ENCODE measurements around the gene LPP. TPM values are rescaled to one million over a fixed set of nuclear protein-coding genes. Genes with fewer than 3 reads are reported as not detected.
"Not testable (repeated sequence)": the region's sequence is repeated elsewhere in the genome, so short reads cannot be mapped to it uniquely, and the experiment has no call there.

The LPP gene
- total RNA-seq, 2 experiments from 2014 or later: 13.4 to 16.5 TPM

DNA sequence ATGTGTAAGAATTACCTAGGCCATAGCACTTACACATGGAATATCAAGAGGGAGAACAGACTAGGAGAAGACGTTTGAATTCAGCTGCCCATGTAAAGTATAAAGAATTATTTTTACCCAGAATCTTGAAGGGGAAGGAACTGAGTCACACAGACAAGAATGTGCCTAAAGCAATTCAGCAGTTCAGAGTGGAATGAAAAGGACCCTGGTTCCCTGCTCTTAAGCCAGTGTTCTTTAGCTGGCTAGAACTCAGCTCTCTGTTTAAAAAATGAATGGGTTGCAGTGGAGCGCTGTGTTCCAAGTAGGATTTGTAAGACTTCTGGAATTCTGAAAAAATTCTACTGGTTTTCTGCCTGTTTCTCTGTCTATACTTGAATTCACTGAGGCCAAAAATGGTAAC lies 440.2 kb downstream of the LPP start:
- ChIA-PET POLR2A (no interaction called here), CTCF (no interaction called here)

DNA sequence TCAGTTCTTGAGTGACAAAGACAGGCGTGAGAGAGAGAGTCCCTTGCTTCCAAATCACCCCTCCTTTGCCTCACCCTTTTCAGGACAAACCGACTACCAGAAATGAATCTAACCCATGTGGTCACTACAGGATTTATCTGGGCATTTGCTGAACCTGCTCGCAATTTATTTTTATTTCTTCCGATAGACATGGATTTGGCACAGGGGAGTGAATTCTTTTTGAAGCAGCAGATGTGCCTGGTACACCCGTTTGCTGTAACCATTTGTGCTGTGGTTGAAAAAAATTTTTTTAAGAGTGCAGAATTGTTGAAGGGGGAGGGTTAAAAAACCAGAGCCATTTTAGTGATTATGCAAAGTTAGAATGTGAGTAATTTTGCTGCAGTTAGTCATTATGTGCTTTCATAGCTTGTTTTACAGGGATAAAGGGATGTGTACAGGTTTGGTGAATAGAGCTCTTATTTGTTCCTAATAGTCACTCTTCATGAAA lies 442.0 kb downstream of the LPP start:
- CTCF ChIA-PET: no interaction called here

GRCh38 chr3:188598894-188599293 lies 444.9 kb downstream of the LPP start:
- POLR2A ChIA-PET: no interaction called here
- CTCF ChIA-PET: no interaction called here

More for the DNA sequence above, 442.0 kb downstream of the LPP start:
- POLR2A ChIA-PET: no interaction called here

GRCh38 chr3:188602111-188602510 lies 448.2 kb downstream of the LPP start:
- POLR2A ChIA-PET: no interaction called here
- CTCF ChIA-PET: interaction anchor here (1.4 kb wide), 1 partner anchor 9 kb away, joined by 4 read pairs; no protein-coding TSS in a partner anchor

DNA sequence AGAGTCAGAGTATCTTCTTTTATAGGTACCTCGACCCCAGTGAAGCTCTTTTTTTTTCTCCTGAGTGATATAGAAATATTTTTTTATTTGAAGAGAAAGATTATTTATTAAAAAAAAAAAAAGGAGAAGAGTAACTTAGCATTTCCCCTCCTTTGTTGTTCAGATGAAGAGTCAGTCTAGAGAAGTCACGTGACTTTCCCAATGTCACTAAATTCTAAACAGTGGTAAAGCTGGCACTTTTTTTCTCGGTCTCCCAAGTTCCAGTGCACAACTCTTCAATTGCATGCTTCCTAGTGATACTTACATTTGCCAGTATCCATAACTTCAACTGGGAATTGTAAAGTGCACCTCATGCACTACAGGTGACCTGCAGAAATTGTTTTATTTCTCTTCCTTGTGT lies 448.7 kb downstream of the LPP start:
- POLR2A ChIA-PET: no interaction called here

GRCh38 chr3:188604651-188605050 lies 450.7 kb downstream of the LPP start:
- ChIA-PET POLR2A (no interaction called here), CTCF (no interaction called here)

More for the DNA sequence above, 448.7 kb downstream of the LPP start:
- CTCF ChIA-PET: interaction anchor here (1.4 kb wide), 1 partner anchor 8 kb away, joined by 4 read pairs; no protein-coding TSS in a partner anchor

DNA sequence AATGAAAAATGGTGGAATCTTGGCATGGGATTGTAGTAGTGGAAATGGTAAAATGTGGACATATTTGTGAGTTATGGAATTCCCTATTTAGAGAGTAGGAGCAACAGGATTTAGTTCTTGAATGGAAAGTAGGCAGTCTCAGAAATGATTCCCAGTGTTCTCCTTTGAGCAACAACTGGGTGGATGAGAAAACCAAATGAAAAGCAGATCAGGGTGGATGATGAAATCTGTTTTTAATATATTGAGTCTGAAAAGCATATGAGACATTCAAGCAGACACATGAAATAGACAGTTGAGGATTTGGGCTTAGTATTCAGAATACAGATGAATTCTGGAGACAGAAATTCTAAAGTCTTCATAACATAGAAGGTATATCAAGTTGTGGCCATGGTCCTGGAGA lies 451.3 kb downstream of the LPP start:
- POLR2A ChIA-PET: no interaction called here

GRCh38 chr3:188605905-188606304 lies 451.9 kb downstream of the LPP start:
- ChIA-PET POLR2A (no interaction called here), CTCF (no interaction called here)

More for the DNA sequence above, 451.3 kb downstream of the LPP start:
- CTCF ChIA-PET: no interaction called here

DNA sequence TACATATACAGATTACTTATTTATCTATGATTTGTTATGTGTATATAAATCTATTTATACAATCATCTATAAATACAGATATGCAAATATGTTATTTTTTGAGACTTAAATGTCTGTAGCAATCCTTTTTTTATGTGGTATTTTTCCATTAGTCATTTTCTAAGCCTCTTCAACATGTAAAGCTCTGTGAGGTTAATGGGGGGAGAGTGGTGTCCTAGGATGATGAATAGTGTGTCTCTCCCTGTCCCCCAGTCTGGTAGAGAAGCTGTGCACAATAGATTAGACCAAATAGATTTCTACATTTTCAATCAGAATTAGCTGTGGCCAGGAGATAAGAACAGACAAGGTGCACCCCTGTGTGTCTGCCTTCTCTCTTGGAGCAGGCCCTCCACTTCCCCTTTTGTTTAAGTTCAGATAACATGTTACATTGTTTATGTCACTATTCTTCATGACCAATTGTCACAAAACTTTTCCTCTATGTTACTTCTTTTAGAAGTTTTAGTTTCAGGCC lies 453.9 kb downstream of the LPP start:
- ChIA-PET POLR2A (no interaction called here), CTCF (interaction anchor here (0.6 kb wide), 1 partner anchor 33 kb away, joined by 3 read pairs; no protein-coding TSS in a partner anchor)

DNA sequence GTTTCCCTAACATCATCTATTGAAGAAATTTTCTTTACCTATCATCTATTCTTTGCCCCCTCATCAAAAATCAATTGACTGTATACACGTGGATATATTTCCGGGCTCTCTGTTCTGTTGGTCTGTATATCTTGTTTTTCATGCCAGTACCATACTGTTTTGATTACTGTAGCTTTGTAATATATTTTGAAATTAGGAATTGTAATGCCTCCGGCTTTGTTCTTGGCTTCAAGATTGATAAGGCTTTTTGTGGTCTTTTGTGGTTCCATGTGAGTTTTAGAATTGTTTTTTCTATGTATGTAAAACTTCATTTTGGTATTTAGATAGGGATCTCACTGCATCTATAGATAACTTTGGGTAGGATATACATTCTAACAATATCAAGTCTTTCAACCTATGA lies 454.4 kb downstream of the LPP start:
- ChIA-PET POLR2A (no interaction called here), CTCF (interaction anchor here (0.6 kb wide), 1 partner anchor 34 kb away, joined by 3 read pairs; no protein-coding TSS in a partner anchor)

DNA sequence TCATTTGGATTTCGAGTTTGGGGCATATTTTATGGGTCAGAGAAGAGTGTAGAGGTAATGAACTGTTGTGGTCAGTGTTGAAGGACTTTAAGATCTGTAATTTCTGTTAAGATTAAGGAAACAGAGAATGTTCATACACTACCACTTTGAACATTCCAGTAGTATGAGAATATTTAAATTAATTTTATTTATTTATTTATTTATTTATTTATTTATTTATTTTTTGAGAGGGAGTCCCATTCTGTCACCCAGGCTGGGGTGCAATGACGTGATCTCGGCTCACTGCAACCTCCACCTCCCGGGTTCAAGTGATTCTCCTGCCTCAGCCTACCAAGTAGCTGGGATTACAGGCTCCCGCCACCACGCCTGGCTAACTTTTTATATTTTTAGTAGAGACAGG lies 459.8 kb downstream of the LPP start:
- POLR2A ChIA-PET, CTCF ChIA-PET: not testable (repeated sequence)

GRCh38 chr3:188617270-188617669 lies 463.3 kb downstream of the LPP start:
- POLR2A ChIA-PET: no interaction called here
- CTCF ChIA-PET: no interaction called here

GRCh38 chr3:188617988-188618701 lies 464.2 kb downstream of the LPP start:
- POLR2A ChIA-PET: interaction anchor here (0.6 kb wide), 1 partner anchor 876 kb away, joined by 3 read pairs; no protein-coding TSS in a partner anchor

DNA sequence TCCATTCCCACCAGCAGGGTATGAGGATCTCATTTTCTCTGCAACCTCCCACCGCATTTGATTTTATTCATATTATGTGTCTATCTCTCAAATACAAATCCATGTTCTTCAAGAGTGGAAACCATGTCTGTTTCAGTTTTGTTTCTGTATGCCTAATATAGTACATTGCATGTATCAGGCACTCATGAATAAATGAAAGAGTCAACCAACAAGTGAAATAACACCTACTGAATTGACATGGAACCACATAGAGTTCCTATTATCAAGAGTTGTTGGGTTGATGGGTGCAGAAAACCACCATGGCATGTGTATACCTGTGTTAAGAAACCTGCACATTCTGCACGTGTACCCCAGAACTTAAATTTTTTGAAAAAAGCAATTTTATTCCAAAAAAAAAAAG lies 466.8 kb downstream of the LPP start:
- CTCF ChIA-PET: no interaction called here
- POLR2A ChIA-PET: interaction anchor here (0.6 kb wide), 1 partner anchor 323 kb away, joined by 9 read pairs; no protein-coding TSS in a partner anchor

More at GRCh38 chr3:188617988-188618701, 464.2 kb downstream of the LPP start:
- CTCF ChIA-PET: no interaction called here

- ChIA-PET CTCF (no interaction called here), POLR2A (no interaction called here)
These were observed 470.4 kb downstream of the LPP start for GRCh38 chr3:188624384-188624783.

DNA sequence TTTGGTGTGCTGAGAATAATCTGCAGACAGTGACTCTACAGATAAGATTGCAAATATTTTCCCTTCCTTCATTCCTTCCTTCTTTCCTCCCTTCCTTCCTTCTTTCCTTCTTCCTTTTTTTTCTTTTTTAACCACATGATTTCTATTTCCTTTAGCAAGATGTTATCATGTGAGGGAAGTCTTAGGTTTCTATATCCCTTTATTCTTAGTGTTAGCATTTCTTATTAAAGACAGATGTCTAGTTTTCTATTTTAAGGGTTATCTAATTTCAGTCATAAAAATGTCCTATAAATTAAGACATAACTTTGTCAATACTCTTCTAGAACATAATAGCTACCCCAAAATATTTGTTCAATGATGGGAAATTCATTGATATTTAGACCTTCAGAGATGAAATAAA lies 470.9 kb downstream of the LPP start:
- ChIA-PET POLR2A (no interaction called here), CTCF (no interaction called here)

DNA sequence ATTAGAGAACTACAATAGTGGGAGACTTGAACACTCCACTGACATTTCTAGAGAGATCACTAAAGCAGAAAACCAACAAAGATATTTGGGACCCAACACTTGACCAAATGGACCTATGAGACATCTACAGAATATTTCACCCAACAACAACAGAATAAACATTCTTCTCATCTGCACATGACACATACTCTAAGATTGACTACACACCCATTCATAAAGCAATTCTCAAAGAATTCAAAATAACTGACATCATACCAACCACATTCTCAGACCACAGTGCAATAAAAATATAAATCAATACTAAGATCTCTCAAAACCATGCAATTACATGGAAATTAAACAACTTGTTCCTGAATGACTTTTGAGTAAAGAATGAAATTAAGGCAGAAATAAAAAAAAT lies 473.7 kb downstream of the LPP start:
- ChIA-PET POLR2A (no interaction called here), CTCF (no interaction called here)

- CTCF ChIA-PET: no interaction called here
- POLR2A ChIA-PET: no interaction called here
These were observed 477.5 kb downstream of the LPP start for GRCh38 chr3:188631291-188632010.

DNA sequence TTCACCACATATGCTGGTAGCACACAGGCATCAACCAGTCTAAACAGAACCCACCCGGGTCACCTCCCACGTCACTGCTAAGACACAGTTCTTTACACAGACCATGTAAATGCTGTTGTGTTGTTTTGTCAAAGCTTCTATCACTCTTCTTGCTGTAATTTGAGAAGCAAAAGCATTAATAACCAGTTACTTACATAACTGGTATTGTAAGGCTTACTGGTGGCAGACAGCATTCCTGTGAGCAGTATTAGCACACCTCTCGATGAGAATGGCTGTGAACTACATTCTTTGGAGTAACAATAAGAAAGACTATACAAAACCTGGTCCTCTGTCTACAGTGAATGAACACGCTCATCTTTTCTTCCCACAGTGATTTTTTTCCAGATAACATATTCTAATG lies 479.2 kb downstream of the LPP start:
- ChIA-PET POLR2A (no interaction called here), CTCF (no interaction called here)

GRCh38 chr3:188634285-188634684 lies 480.3 kb downstream of the LPP start:
- CTCF ChIA-PET: no interaction called here
- POLR2A ChIA-PET: no interaction called here
